ENCODE data around the gene OMP.

DNA sequence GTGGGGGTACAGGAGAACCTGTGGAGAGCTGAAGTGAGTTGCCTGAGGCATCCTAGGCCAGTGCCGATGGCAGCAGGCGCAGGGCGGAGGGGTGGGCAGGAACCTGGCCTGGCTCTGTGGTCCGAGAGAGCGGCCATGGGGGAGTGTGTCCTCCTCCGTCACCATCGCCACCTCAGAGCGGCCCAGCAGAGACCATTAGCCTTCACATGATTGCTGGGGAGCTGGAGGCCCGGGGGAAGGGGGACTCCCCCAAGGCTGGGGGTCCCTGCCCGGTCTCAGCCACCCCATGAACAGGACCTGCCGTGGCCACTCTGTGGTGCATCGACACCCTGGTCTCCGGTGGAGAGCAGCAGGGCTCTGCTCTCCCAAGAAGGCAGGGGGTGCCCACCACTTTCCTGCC, 4.1 kb downstream of the OMP start:
- TF ChIP-seq, protein P1, sequence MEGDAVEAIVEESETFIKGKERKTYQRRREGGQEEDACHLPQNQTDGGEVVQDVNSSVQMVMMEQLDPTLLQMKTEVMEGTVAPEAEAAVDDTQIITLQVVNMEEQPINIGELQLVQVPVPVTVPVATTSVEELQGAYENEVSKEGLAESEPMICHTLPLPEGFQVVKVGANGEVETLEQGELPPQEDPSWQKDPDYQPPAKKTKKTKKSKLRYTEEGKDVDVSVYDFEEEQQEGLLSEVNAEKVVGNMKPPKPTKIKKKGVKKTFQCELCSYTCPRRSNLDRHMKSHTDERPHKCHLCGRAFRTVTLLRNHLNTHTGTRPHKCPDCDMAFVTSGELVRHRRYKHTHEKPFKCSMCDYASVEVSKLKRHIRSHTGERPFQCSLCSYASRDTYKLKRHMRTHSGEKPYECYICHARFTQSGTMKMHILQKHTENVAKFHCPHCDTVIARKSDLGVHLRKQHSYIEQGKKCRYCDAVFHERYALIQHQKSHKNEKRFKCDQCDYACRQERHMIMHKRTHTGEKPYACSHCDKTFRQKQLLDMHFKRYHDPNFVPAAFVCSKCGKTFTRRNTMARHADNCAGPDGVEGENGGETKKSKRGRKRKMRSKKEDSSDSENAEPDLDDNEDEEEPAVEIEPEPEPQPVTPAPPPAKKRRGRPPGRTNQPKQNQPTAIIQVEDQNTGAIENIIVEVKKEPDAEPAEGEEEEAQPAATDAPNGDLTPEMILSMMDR (IDR thresholded peaks at IDR 0.05): no peak
- no peak for TF ChIP-seq POLR2A (IDR thresholded peaks at IDR 0.05)

Measured in esophagus squamous epithelium (tissue), 4 donors.